GM12878 (cell line): ENCODE results near the gene GATA2. TPM values are rescaled to one million over a fixed set of nuclear protein-coding genes. Genes with fewer than 3 reads are reported as not detected.
A peak's percentile ranks its signal among the peaks of the same experiment; 100 is the strongest.

ENCODE experiments used
- ATAC-seq: fragments of 200-7000 bp; cut with Tn5 transposase; 3 replicates; pipeline ENCODE4 v1.9.1; 2020; ENCODE audit warnings: mild to moderate bottlenecking, moderate library complexity
- BruUV-seq: library from RNA; stranded (reverse); fragments of 400-500 nt; replicated peaks from 2 replicates; lab custom pipeline; 2021; lab: Mats Ljungman, UMichigan
- CTCF ChIA-PET: fragments of 300-600 bp; sonication (Branson Sonifier 250); formaldehyde crosslinking; extraction: SDS; loops from one replicate; lab custom pipeline; 2021; ENCODE audit warnings: inconsistent platforms; lab: Yijun Ruan, JAX
- POLR2A ChIA-PET: fragments of 350-600 bp; formaldehyde crosslinking; extraction: SDS; loops from one replicate; lab custom pipeline; 2021; ENCODE audit warnings: inconsistent platforms; lab: Charles Lee
- RAD21 ChIA-PET: fragments of 300-600 bp; sonication (Branson Sonifier 250); formaldehyde crosslinking; loops from one replicate; lab custom pipeline; 2023; ENCODE audit warnings: antibody characterized with exemption; ENCODE audit not compliant: unreplicated experiment; lab: Charles Lee
- SMC1A ChIA-PET: fragments of 300-600 bp; sonication (Branson Sonifier 250); formaldehyde crosslinking; loops from one replicate; lab custom pipeline; 2023; ENCODE audit not compliant: unreplicated experiment, uncharacterized antibody; lab: Charles Lee
- DNase-seq: peaks from one replicate; pipeline ENCODE4 v3.0.0-alpha.2; 2011; ENCODE audit warnings: low read depth, low spot score
- FAIRE-seq: peaks from 3 replicates; lab custom pipeline; 2011; peaks lifted over from hg19 to GRCh38; lab: Jason Lieb, UNC
- H2AFZ ChIP-seq: 2 replicates; pipeline ENCODE4 v1.6.0; 2011; ENCODE audit warnings: low read depth, low read length, control low read depth; ENCODE audit not compliant: control insufficient read depth
- H3K27ac ChIP-seq: 2 replicates; pipeline ENCODE4 v1.5.1; 2011; ENCODE audit warnings: control low read depth; ENCODE audit not compliant: control insufficient read depth, insufficient read depth
- H3K27me3 ChIP-seq, 2 experiments: replicated peaks in 1 of 2; 2 replicates each; pipeline versions ENCODE4 v1.6.0 to v1.6.1; 2011; ENCODE audit warnings: low read length in 1 of 2; ENCODE audit not compliant: control insufficient read depth in 2 of 2, insufficient read depth in 2 of 2
- H3K36me3 ChIP-seq, 2 experiments: 2 replicates each; pipeline ENCODE4 v1.5.1; 2011; ENCODE audit warnings: low read length in 1 of 2; ENCODE audit not compliant: control insufficient read depth in 2 of 2, insufficient read depth in 2 of 2
- H3K4me1 ChIP-seq: 2 replicates; pipeline ENCODE4 v1.6.1; 2011; ENCODE audit warnings: mild to moderate bottlenecking, low read length, moderate library complexity, mixed read lengths; ENCODE audit not compliant: control insufficient read depth, insufficient read depth
- H3K4me2 ChIP-seq: 2 replicates; pipeline ENCODE4 v1.6.0; 2011; ENCODE audit warnings: control low read depth; ENCODE audit not compliant: control insufficient read depth, insufficient read depth
- H3K4me3 ChIP-seq: fragments of 200-600 bp; sonication (generic); 2 replicates; pipeline ENCODE4 v1.5.1; 2016
- H3K79me2 ChIP-seq: 2 replicates; pipeline ENCODE4 v1.6.0; 2011; ENCODE audit warnings: low read length; ENCODE audit not compliant: control insufficient read depth, insufficient read depth
- H3K9ac ChIP-seq: 2 replicates; pipeline ENCODE4 v1.8.0; 2011; ENCODE audit warnings: low read length, control low read depth, mixed read lengths; ENCODE audit not compliant: control insufficient read depth, insufficient read depth
- H3K9me3 ChIP-seq: replicated peaks from 3 replicates; pipeline ENCODE4 v1.5.1; 2011; ENCODE audit warnings: mild to moderate bottlenecking, low read length; ENCODE audit not compliant: control insufficient read depth, insufficient read depth
- H4K20me1 ChIP-seq: 2 replicates; pipeline ENCODE4 v1.6.0; 2011; ENCODE audit not compliant: control insufficient read depth, insufficient read depth
- NFIC ChIP-seq: IDR thresholded peaks from 2 replicates; pipeline ENCODE4 v1.6.1; 2012; ENCODE audit warnings: low read depth, mild to moderate bottlenecking, inconsistent platforms, low read length, moderate library complexity
- SMC3 ChIP-seq: IDR thresholded peaks from 2 replicates; pipeline ENCODE4 v1.6.1; 2011; ENCODE audit warnings: low read length, improper control_type of control experiment, borderline replicate concordance
- WGBS: methylation state at CpG from one replicate; pipeline ENCODE4 v1.1.6; 2016; ENCODE audit warnings: low lambda C conversion rate; ENCODE audit not compliant: insufficient replicate concordance, insufficient coverage; ENCODE audit errors: missing lambda C conversion rate; 5-methylcytosine and 5-hydroxymethylcytosine counted together
- in situ Hi-C: fragments of 300-500 bp; cut with MboI; formaldehyde crosslinking; loops from 9 replicates; pipeline ENCODE4 v1.14.3; 2018; ENCODE audit warnings: mixed read lengths
- intact Hi-C: fragments of 100-400 bp; cut with micrococcal nuclease; formaldehyde crosslinking; loops from one replicate; pipeline ENCODE4 v1.14.2; 2022; ENCODE audit not compliant: unreplicated experiment
- polyA plus RNA-seq, 11 experiments: library from polyadenylated mRNA; depleted of rRNA in 4 of 11; unstranded in 6 of 11; stranded (reverse) in 5 of 11; fragments of >200 nt; fragmentation: Nextera tagmentation in 4 of 11; fragmentation: Illumina TruSeq in 1 of 11; extraction: Ambion mirVana in 4 of 11; extraction: Trizol in 1 of 11; gene quantifications; 1 replicate in 1 of 11; 2 replicates in 10 of 11; pipeline versions ENCODE4 v1.2.1 to v1.2.3, GENCODE V29; 2011 to 2016; ENCODE audit warnings: inconsistent platforms in 2 of 11, missing spikeins in 2 of 11, low read depth in 1 of 11
- total RNA-seq, 4 experiments: library from RNA; depleted of rRNA in 3 of 4; stranded (reverse); fragments of >200 nt in 3 of 4; fragmentation: Illumina TruSeq in 1 of 4; extraction: Trizol in 1 of 4; gene quantifications; 2 replicates each; pipeline versions ENCODE4 v1.2.1 to v1.2.3, GENCODE V29; 2013 to 2021
- TF ChIP-seq, protein P1 (sequence below), 3 experiments: IDR thresholded peaks in 2 of 3; conservative IDR thresholded peaks in 1 of 3; 2 replicates each; pipeline ENCODE4 v1.5.1; 2011; ENCODE audit warnings: low read depth in 3 of 3, low read length in 3 of 3, mild to moderate bottlenecking in 3 of 3, control low read depth in 2 of 3, moderate library complexity in 2 of 3, inconsistent platforms in 1 of 3, mixed read lengths in 1 of 3; ENCODE audit not compliant: control insufficient read depth in 2 of 3, insufficient read depth in 1 of 3; ENCODE audit errors: extremely low read depth in 1 of 3

GATA2 gene
- total and polyA plus RNA-seq, 10 of the 15 experiments (the other 5 are each of a cell fraction or from before 2014, with no cell fraction given): 0.56 TPM; not detected in 9

- Histone ChIP-seq H3K9me3 (no peaks in the 10 kb centered on the region), H3K27me3 (peaks cover 7 to 13% of the 10 kb centered on the region in 2 experiments), H3K27ac (no peak overlapping the region), H3K36me3 (no peaks in the 10 kb centered on the region), H3K4me1 (no peaks in the 10 kb centered on the region), H3K4me3 (no peak overlapping the region), H3K4me2 (no peak overlapping the region), H3K79me2 (no peaks in the 10 kb centered on the region), H4K20me1 (no peaks in the 10 kb centered on the region; the same call in 1 of the 2 replicates), H2AFZ (no peak overlapping the region), H3K9ac (no peak overlapping the region)
- intact Hi-C loops: no loop called here
- ATAC-seq: peak; percentile 74
- ChIA-PET CTCF (interaction anchor here (0.6 to 1.6 kb wide), 6 partner anchors 61 to 344 kb away, joined by 3 to 5 read pairs (median 4); no protein-coding TSS in a partner anchor), POLR2A (no interaction called here), RAD21 (interaction anchor here (0.8 to 1.0 kb wide), 2 partner anchors 131 to 343 kb away, joined by 3 read pairs; no protein-coding TSS in a partner anchor), SMC1A (interaction anchor here (0.7 kb wide), 1 partner anchor 11 kb away, joined by 3 read pairs; no protein-coding TSS in a partner anchor)
- TF ChIP-seq NFIC: no peak
- TF ChIP-seq, protein P1, sequence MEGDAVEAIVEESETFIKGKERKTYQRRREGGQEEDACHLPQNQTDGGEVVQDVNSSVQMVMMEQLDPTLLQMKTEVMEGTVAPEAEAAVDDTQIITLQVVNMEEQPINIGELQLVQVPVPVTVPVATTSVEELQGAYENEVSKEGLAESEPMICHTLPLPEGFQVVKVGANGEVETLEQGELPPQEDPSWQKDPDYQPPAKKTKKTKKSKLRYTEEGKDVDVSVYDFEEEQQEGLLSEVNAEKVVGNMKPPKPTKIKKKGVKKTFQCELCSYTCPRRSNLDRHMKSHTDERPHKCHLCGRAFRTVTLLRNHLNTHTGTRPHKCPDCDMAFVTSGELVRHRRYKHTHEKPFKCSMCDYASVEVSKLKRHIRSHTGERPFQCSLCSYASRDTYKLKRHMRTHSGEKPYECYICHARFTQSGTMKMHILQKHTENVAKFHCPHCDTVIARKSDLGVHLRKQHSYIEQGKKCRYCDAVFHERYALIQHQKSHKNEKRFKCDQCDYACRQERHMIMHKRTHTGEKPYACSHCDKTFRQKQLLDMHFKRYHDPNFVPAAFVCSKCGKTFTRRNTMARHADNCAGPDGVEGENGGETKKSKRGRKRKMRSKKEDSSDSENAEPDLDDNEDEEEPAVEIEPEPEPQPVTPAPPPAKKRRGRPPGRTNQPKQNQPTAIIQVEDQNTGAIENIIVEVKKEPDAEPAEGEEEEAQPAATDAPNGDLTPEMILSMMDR (IDR thresholded peaks at IDR 0.05 in 2 of 3, conservative IDR thresholded peaks at IDR 0.05 in 1 of 3; ENCODE audit: control insufficient read depth in 2 of 3, extremely low read depth in 1 of 3, insufficient read depth in 1 of 3, low read depth in 3 of 3, low read length in 3 of 3): peak; percentile 35 to 70 (median 67)
- TF ChIP-seq SMC3: peak; percentile 10; the same call in 1 of the 2 replicates
- DNase-seq: no peak
- in situ Hi-C loops: no loop called here
- BruUV-seq: no TSS peak
- WGBS: 27% methylated on average over 6 of the region's 6 CpGs
- FAIRE-seq: no peak
Observed at GRCh38 chr3:128438488-128439072, 54.4 kb downstream of the GATA2 start.
